Measurements from ENCODE around the gene C16orf92. TPM values are rescaled to one million over a fixed set of nuclear protein-coding genes. Genes with fewer than 3 reads are reported as not detected.

C16orf92 gene
- total and polyA plus RNA-seq, 12 donors = not detected

DNA sequence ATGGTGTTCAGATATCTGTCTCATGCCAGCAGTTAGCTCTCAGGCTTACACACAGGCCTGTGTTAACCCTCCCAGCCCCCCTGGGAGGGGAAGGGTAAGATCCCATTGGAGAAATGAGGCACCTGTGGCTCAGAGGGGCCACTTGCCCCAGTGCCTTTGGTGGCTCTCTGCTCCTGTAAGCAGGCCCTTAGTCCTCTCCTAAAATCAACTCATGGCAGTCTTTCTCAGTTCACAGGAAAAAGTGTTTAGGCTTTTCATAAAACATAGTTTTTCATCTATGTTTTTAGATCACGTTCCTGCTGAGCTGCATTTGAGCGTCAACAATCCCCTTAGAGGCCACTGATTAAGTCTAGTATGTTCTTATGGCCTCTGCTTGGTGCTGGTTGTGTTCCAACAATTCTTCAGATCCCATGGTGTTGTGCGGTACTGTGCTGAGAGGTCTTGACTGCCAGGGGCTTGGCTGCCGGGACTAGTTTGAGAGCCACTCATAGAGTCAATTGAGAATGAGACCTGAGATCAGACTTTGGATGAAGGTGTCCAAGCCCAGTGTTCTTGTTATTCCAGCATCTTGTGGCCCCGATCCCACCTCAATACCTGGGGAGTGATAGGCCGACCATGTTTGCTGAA is 38.7 kb upstream of the C16orf92 start:
- DNase-seq = no peak
- Histone ChIP-seq H3K4me3 (no peak overlapping the region), H3K9me3 (no peaks in the 10 kb centered on the region), H3K27me3 (no peaks in the 10 kb centered on the region), H3K4me1 (peaks cover 2 to 16% (median 9%) of the 10 kb centered on the region in 9 donors), H3K36me3 (peaks cover 9 to 100% (median 87%) of the 10 kb centered on the region in 9 donors), H3K27ac (no peak overlapping the region)
- TF ChIP-seq, protein P1, sequence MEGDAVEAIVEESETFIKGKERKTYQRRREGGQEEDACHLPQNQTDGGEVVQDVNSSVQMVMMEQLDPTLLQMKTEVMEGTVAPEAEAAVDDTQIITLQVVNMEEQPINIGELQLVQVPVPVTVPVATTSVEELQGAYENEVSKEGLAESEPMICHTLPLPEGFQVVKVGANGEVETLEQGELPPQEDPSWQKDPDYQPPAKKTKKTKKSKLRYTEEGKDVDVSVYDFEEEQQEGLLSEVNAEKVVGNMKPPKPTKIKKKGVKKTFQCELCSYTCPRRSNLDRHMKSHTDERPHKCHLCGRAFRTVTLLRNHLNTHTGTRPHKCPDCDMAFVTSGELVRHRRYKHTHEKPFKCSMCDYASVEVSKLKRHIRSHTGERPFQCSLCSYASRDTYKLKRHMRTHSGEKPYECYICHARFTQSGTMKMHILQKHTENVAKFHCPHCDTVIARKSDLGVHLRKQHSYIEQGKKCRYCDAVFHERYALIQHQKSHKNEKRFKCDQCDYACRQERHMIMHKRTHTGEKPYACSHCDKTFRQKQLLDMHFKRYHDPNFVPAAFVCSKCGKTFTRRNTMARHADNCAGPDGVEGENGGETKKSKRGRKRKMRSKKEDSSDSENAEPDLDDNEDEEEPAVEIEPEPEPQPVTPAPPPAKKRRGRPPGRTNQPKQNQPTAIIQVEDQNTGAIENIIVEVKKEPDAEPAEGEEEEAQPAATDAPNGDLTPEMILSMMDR (IDR thresholded peaks at IDR 0.05) = no peak
- no peak for ATAC-seq
- intact Hi-C loops (cut with DNase I) = no loop called here
- 79 to 83% methylated on average over 6 of the region's 6 CpGs for WGBS, 2 donors

DNA sequence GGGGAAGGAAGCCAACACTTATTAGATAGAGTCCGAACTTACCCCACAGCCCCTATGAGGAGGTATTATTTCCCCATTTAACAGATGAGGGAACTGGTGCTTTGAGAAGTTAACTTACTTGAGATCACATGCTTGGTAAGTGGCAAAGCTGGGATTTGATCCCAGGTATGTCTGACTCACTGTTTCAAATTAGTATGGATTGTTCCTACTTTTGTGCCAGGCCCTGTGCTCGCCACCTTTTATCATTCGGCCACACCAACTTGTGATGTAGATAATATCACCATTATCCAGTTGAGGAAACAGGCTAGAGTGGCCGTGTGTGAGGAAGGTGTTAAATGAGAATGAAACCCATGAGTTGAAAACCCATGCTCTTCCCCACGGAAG is 38.2 kb upstream of the C16orf92 start:
- Histone ChIP-seq H3K27me3 (no peaks in the 10 kb centered on the region), H3K4me1 (peaks cover 2 to 12% (median 5%) of the 10 kb centered on the region in 9 donors), H3K4me3 (no peak overlapping the region), H3K9me3 (no peaks in the 10 kb centered on the region), H3K36me3 (peaks cover 9 to 100% (median 85%) of the 10 kb centered on the region in 9 donors), H3K27ac (no peak overlapping the region)
- TF ChIP-seq, protein P1 (IDR thresholded peaks at IDR 0.05) = no peak
- ATAC-seq (no peak), DNase-seq (no peak)
- WGBS, 2 donors = 85 to 87% methylated on average over 5 of the region's 5 CpGs
- intact Hi-C loops (cut with DNase I) = no loop called here

DNA sequence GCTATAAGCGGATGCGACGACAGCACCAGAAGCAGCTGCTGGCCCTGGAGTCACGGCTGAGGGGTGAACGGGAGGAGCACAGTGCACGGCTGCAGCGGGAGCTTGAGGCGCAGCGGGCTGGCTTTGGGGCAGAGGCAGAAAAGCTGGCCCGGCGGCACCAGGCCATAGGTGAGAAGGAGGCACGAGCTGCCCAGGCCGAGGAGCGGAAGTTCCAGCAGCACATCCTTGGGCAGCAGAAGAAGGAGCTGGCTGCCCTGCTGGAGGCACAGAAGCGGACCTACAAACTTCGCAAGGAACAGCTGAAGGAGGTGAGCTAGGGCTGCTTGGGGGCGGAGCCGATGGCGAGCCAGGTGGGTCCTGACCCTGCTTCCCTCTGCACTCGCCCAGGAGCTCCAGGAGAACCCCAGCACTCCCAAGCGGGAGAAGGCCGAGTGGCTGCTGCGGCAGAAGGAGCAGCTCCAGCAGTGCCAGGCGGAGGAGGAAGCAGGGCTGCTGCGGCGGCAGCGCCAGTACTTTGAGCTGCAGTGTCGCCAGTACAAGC is 37.7 kb upstream of the C16orf92 start:
- Histone ChIP-seq H3K4me1 (peaks cover 0 to 6% (median 0%) of the 10 kb centered on the region in 9 donors), H3K27ac (no peak overlapping the region), H3K4me3 (no peak overlapping the region), H3K27me3 (no peaks in the 10 kb centered on the region), H3K36me3 (peaks cover 9 to 100% (median 85%) of the 10 kb centered on the region in 9 donors), H3K9me3 (no peaks in the 10 kb centered on the region)
- TF ChIP-seq, protein P1 (IDR thresholded peaks at IDR 0.05) = no peak
- WGBS, 2 donors = 92 to 95% methylated on average over 28 of the region's 28 CpGs
- no peak for ATAC-seq
- no peak for DNase-seq
- intact Hi-C loops (cut with DNase I) = no loop called here

DNA sequence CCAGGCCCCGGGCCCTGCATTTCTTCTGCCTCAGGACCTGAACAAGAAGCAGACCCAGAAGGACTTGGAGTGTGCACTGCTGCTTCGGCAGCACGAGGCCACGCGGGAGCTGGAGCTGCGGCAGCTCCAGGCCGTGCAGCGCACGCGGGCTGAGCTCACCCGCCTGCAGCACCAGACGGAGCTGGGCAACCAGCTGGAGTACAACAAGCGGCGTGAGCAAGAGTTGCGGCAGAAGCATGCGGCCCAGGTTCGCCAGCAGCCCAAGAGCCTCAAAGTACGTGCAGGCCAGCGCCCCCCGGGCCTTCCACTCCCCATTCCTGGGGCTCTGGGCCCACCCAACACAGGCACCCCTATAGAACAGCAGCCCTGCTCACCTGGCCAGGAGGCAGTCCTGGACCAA is 36.8 kb upstream of the C16orf92 start:
- WGBS, 2 donors = 92% methylated on average over 20 of the region's 20 CpGs
- no peak overlapping the region for H3K27ac ChIP-seq
- ATAC-seq = no peak
- no peaks in the 10 kb centered on the region for H3K4me1 ChIP-seq
- DNase-seq = no peak
- intact Hi-C loops (cut with DNase I) = no loop called here
- H3K36me3 ChIP-seq = peaks cover 9 to 100% (median 89%) of the 10 kb centered on the region in 9 donors
- no peaks in the 10 kb centered on the region for H3K9me3 ChIP-seq
- H3K27me3 ChIP-seq = no peaks in the 10 kb centered on the region
- H3K4me3 ChIP-seq = no peak overlapping the region
- TF ChIP-seq, protein P1 (IDR thresholded peaks at IDR 0.05) = no peak

Measured in heart right ventricle (tissue), 16 donors.